Stimulated activated CD8-positive, alpha-beta memory T cell treated with anti-CD3 and anti-CD28 coated beads, Interleukin-2, amount 100 ng/mL, for 48 hours (primary cell): ENCODE results near the gene IL12RB2.
"Not testable (repeated sequence)": the region's sequence is repeated elsewhere in the genome, so short reads cannot be mapped to it uniquely, and the experiment has no call there.

Source experiments
- DNase-seq, 2 donors: peaks; one replicate each; pipeline ENCODE4 v3.0.0-alpha.2; 2020; ENCODE audit warnings: low read depth in 2 of 2

IL12RB2 gene

DNA sequence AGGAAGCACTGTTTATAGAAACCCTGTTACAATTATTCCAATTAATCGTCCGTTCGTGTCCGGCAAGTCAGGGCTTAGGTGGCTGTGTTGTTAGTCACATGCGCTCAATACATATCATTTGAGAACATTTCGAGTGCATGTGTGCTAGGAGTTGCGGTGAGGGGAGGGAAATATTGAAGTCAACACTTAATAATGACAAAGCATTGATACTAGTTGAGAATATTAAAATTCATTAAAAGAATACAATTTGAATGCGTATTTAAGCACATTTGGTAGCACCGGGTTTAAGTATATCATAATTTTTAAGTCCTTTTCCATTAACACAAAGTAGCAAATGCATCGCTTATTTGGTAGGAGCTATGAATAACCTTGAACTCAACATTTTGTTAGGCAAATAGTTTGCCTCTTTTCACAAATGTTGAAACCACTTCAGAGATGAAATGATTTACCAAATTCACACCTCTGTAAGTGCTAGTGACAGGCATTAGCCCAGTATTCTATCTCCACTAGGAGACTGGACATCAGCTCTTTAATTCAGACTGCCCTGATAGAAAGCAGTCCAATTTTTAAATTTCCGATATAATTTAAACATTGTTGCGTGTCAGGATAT is 123.6 kb downstream of the IL12RB2 start:
- DNase-seq, result no peak

DNA sequence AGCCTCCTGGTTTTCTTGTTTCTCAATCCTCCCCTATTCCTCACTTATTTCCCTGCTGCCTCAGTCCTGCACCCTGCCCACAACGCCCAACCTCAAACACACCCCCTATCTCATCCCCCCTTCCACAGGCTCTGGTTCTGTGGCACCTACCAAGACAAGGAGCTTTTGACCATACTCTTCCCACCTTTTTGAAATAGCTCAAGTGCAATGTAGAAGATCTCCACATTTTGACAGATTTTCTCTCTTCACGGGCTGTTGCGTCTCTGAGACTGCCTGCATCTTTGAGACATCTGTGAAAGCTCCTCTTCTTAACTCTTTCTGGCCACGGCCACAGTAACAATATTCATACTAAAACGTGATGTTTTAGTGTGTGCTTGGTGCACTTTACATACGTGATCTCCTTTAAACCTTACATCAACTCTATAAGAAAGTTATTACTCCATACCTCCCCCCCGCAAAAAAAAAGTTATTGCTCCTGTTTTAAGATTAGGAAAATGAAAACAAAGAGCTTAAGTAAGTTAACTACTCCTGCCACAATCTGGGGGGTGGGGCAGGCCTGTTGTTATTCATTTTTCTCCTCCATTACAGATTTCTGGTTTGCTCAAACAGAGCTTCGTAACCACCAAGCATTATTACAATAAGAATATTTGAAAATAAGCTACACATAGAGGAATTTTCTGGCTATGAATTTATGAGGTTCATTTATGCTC is 124.4 kb downstream of the IL12RB2 start:
- no peak for DNase-seq

DNA sequence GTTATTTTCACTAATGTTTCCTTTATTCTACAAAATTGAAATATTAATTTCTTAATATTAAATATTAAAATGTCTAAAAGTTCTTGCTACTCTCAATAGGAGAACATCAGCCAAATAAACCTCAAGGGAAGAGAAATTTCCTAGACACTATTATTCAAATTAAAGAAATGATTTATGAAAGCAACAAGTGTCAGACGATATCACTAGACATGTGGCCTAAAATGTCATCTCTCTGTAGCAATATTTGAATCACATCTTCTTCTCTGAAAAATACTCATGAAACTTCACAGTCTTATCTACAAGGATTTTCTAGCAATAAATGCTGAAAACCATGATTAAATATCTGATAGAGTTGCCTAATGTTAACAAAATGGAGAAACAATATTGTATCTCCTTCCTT is 125.1 kb downstream of the IL12RB2 start:
- no peak for DNase-seq

DNA sequence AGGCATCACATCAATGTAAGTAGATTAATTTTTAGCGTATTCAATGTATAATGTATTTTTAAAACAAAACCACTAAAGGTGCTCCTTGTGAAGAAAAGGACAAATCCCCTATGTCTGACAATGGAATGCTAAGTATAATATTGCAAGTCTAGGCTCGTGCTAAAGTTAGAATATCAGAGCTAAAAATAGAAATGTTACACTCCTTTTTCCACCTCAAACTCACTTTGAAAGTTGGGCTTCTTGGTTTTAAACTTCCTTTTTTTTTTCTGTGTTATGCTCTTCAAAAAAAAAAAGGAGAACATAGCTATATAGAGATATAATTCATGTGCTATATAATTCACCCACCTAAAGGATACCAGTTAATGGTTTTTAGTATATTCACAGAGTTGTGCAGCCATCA is 126.2 kb downstream of the IL12RB2 start:
- DNase-seq, result no peak

DNA sequence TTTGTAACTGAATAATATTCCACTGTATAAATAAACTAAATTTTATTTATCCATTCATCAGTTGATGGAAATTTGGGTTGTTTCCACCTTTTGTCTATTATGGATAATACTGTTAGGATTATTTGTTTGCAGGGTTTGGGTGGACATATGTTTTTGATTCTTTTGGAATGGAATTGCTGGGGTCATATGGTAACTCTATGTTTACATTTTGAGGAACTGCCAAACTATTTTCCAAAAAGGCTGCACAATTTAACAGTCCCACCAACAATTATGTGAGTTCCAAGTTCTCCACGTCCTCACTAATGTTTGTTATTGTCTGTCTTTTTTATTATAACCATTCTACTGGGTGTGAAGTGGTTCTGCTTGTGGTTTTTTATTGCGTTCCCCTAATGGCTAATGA is 126.8 kb downstream of the IL12RB2 start:
- DNase-seq, result no peak

DNA sequence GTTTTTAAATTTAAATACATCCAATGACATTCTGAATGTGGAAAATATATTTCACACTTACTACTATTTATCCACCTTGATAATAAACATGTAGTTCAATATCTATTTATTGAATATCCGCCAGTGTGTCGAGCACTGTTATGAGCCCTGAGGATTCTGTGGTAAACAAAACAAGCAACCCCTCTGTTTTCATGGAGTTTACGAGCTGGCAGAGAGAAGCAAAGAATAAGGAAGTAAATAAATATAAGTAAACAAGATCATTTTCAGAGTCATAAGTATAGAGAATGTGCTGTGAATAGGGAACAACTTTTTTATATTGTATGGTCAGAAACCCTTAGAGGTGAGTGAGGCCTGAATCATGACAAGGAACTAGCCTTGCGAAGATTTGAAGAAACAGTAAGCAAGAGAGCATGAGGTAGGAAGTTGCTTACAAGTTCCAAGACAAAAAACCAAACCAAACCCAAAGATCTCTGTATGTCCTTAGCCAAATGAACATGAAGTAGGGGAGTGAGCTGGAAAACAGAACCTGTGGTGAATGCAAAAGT is 128.9 kb downstream of the IL12RB2 start:
- DNase-seq, result no peak

DNA sequence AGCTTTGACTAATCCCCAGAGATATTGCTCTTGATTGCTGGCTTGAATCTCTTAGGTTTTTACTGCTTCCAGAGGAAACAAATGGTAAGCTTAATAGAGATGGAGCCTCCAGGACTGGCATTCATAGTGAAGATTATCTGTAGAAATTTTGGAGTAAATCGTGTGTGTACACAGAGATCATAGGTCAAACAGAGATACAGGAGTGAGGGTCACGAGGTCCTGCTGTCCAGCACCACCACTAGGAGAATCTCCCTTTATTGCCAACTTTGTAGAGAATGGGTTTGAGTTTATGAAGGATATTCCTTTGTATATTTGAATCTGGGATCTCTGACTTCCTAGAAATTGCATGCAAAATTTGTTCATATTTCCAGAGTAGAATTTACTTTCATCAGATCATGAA is 130.3 kb downstream of the IL12RB2 start:
- DNase-seq, result no peak

DNA sequence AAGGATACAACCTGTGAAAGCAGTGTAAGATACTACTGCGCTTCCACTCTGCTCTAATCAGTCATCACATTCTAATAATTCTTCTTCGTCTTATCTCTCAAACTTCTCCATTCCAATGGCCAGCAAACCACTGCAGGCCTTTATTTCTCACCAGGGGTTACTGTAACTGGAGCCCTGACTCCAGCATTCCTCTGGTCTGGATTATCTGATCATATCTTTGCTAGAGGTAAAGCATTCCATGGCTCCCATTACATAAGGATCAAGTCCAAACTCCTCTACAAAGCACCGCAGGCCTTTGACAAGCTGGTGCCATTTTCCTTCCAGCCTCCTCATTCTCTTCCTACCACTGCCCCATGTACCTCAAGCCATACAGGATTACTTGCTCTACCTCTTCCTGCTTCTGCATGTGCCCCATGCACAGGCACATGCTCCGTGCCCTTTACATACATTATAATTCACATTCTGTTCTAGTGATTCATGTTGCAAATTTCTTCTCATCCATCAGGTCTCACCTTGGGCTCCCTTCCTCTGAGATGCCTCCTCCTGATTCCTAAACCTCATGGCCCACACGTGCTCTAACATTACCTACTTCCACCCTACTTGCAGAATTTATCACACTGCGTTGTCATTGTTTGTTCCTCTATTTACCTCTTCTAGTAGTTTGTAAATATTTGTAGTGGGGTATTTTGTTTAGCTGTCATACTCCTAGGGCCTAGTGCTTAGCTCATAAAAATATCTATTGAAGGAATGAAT is 131.8 kb downstream of the IL12RB2 start:
- DNase-seq, result no peak

DNA sequence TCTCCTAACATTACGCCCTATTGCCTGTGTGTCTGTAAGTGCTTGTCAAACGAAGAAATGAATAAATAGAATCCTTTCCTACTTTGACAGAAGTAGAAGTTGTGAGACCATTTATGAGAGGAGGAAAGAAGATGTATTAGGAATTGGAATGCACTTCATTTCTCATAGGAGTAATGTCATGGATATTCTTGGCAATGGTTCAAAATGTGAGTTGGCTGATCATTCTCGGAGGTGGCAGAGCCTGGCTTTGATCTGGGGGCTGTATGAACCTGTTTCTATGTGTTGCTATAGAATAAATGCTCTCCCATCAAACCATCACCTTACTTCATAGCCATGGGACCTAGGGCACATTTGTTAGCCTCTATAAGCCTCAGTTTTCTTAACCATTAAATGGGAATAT is 132.7 kb downstream of the IL12RB2 start:
- no peak for DNase-seq

DNA sequence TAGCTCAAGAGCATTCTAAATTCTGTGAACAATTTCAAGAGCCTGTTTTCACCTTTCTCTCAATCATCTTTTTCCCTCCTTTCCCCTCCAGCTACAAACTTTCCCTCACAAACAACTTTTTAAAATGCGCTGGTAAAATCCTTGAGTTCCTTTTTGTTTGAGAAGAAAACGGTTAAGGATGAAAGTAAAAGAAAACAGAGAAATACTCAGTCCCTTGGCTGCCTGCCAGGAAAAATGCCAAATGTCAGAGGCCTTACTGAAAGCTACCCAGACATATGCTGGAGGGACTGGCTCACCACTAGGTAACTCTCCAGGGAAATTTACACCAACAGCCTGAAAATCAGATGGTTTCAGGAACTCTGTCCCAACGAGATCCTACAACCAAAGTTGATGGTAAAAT is 133.5 kb downstream of the IL12RB2 start:
- DNase-seq, result no peak

DNA sequence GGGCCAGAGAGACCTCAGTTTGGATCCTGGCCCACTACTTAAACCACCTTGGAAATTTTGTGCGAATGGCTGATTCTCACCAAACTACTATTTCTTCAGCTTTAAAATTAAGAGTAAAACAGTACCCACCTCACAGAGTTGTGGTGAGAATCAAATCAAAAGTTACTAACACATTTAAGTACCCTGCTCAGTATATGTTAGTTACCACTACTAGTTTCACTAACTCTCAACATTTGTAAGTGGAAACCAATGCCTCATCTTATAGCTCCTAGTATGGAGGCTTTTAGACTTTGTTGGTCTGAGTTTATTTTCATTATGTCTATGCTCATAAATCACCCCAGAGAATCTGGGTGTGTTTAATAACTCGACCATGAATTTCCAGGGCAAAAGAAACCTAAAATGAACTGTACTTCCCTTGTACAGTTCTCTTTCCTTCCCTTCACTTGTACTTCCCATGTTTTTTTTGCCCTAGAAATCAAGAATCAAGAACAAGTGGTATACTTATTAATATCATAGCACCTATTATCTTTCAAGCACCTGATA is 134.1 kb downstream of the IL12RB2 start:
- DNase-seq, result no peak

DNA sequence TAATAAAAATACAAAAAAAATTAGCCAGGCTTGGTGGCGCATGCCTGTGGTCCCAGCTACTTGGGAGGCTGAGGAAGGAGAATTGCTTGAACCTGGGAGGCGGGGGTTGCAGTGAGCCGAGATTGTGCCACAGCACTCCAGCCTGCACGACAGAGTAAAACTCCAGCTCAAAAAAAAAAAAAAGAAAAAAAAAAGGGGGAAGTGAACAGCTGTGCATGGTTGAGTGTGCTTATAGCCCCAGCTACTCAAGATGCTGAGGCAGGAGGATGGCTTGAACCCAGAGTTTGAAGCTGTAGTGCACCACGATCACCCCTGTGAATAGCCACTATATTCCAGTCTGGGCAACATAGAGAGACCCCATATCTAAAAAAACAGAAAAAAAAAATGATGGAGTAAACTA is 138.3 kb downstream of the IL12RB2 start:
- not testable (repeated sequence) for DNase-seq
